ENCODE results near the gene KLC1.

KLC1 gene

DNA sequence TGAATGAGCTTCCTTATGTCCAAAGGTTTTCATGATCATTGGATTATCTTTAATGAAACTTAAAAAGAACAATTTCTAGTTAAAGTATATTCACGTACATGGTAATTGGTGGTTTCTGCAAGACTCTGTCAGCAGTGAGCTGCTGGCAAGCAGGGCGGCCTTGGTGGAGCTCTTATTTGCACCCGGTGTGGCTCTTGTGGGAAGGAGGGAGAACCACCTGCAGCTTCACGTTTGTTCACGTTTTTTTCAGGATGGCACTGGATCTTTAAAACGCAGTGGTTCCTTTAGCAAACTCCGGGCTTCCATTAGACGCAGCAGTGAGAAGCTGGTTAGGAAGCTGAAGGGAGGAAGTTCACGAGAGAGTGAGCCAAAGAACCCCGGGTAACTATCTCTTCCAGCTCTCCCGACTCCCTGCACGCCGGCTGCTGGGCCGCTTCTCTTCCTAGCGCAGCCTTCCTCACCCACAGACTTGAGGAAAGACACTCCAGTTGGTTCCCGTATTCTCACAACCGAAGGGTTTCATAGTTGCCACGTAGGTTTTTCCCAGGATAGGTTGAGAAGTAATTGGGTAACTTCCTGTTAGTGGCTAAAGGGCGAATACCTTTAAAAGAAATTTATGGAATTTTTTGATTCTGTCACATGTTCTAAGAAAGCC, 57.9 kb downstream of the KLC1 start:
- TF ChIP-seq POLR2AphosphoS5 (IDR thresholded peaks at IDR 0.05; ENCODE audit: low read depth, low read length) (no peak), FOXP2 (optimal IDR thresholded peaks at IDR 0.05; ENCODE audit: borderline replicate concordance, extremely low read depth, extremely low read length, insufficient read depth) (no peak), SIN3A (IDR thresholded peaks at IDR 0.05; ENCODE audit: borderline replicate concordance, insufficient read depth, low read length) (no peak), TAF1 (IDR thresholded peaks at IDR 0.05; ENCODE audit: borderline replicate concordance, insufficient read depth, low read length) (no peak)
- TF ChIP-seq, protein P1, sequence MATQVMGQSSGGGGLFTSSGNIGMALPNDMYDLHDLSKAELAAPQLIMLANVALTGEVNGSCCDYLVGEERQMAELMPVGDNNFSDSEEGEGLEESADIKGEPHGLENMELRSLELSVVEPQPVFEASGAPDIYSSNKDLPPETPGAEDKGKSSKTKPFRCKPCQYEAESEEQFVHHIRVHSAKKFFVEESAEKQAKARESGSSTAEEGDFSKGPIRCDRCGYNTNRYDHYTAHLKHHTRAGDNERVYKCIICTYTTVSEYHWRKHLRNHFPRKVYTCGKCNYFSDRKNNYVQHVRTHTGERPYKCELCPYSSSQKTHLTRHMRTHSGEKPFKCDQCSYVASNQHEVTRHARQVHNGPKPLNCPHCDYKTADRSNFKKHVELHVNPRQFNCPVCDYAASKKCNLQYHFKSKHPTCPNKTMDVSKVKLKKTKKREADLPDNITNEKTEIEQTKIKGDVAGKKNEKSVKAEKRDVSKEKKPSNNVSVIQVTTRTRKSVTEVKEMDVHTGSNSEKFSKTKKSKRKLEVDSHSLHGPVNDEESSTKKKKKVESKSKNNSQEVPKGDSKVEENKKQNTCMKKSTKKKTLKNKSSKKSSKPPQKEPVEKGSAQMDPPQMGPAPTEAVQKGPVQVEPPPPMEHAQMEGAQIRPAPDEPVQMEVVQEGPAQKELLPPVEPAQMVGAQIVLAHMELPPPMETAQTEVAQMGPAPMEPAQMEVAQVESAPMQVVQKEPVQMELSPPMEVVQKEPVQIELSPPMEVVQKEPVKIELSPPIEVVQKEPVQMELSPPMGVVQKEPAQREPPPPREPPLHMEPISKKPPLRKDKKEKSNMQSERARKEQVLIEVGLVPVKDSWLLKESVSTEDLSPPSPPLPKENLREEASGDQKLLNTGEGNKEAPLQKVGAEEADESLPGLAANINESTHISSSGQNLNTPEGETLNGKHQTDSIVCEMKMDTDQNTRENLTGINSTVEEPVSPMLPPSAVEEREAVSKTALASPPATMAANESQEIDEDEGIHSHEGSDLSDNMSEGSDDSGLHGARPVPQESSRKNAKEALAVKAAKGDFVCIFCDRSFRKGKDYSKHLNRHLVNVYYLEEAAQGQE (IDR thresholded peaks at IDR 0.05; ENCODE audit: insufficient read depth in 1 of 2, low read depth in 2 of 2, low read length in 2 of 2), result no peak

DNA sequence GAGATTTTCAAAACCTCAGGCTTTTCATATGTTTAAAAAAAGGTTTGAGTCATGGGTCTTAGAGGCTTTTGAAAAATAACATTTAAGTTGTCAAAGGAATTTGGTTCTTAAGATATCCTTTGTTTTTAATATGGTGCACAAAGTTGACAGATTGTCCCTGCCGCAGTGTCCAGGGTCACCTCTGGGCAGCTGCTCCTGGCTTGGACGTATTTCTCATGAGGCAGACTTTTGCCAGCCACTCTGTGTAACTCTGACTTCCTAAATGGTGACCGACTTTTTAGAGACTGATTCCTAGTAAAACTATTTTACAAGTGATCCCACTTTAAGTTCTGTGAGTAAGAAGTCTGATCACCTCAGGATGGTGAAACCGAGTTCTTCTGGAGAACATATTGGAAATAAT, 58.7 kb downstream of the KLC1 start:
- no peak for TF ChIP-seq FOXP2 (optimal IDR thresholded peaks at IDR 0.05; ENCODE audit: borderline replicate concordance, extremely low read depth, extremely low read length, insufficient read depth)
- TF ChIP-seq TAF1 (IDR thresholded peaks at IDR 0.05; ENCODE audit: borderline replicate concordance, insufficient read depth, low read length), result no peak
- no peak for TF ChIP-seq SIN3A (IDR thresholded peaks at IDR 0.05; ENCODE audit: borderline replicate concordance, insufficient read depth, low read length)
- TF ChIP-seq POLR2AphosphoS5 (IDR thresholded peaks at IDR 0.05; ENCODE audit: low read depth, low read length), result no peak
- TF ChIP-seq, protein P1 (IDR thresholded peaks at IDR 0.05; ENCODE audit: insufficient read depth in 1 of 2, low read depth in 2 of 2, low read length in 2 of 2), result no peak

DNA sequence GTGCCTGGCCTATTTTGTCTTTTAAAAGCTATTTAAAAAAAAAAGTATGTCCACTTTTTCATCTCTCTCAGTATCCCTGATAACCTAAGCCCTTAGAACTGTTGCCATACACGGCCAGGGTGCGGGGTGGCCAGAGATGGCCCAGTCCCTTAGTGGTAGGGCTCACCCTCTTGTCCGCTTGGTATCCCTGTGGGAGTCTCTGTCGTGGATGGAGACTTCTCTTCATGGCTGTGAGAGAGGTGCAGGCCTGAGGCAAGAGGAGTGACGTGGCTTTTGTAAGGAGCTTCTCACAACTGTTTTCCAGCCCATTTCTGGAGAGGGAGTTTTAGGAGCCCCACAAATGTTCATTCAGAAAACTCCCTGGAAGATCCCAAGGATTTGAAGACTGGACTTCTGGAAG, 59.4 kb downstream of the KLC1 start:
- TF ChIP-seq TAF1 (IDR thresholded peaks at IDR 0.05; ENCODE audit: borderline replicate concordance, insufficient read depth, low read length) (no peak), FOXP2 (optimal IDR thresholded peaks at IDR 0.05; ENCODE audit: borderline replicate concordance, extremely low read depth, extremely low read length, insufficient read depth) (no peak), POLR2AphosphoS5 (IDR thresholded peaks at IDR 0.05; ENCODE audit: low read depth, low read length) (no peak), SIN3A (IDR thresholded peaks at IDR 0.05; ENCODE audit: borderline replicate concordance, insufficient read depth, low read length) (no peak)
- TF ChIP-seq, protein P1 (IDR thresholded peaks at IDR 0.05; ENCODE audit: insufficient read depth in 1 of 2, low read depth in 2 of 2, low read length in 2 of 2), result no peak

DNA sequence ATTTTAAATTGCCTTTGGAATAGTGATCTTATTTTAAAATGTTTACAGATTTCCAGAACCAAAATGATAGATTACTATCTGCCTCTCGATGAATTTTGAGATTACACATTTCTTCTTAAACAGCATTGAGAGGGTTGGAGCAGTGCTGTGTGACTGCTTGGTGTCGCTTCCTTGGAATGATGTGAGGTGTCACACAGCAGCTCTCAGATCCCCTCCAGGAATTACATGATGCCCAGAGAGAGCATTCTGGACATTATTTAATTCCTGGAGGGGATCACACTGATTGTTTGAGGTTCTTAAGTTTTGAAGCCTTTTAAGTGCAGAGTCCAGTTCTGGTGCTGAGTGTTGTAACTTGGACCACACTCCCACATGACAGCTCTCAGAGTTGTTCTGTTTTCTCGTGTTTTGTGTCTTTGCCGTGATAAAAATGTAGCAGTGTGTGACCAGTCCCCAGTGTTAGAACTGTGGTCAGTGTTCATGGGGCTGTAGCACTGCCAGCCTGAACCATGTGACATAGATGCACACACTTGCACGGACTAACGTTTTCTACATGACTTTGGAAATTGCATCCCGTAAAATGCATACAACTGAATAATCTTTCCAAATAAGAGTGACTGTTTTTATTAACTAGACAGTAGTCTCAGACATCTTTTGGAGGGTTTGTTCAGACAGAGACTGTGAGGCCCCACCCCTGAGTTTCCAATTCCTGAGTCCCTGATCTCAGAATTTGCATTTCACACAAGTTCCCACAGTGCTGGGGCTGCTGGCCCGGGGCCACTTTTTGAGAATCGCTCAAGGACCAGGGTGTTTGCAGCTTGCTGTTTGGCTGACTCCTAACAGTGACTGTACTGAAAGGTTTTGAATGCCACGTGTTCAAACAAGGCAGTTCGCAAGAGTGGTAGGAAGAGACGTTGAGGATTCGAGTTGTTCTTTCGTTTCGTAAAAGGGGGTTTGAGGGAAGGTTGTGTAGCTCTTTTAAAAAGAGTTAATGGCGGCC, 60.2 kb downstream of the KLC1 start:
- no peak for TF ChIP-seq POLR2AphosphoS5 (IDR thresholded peaks at IDR 0.05; ENCODE audit: low read depth, low read length)
- no peak for TF ChIP-seq FOXP2 (optimal IDR thresholded peaks at IDR 0.05; ENCODE audit: borderline replicate concordance, extremely low read depth, extremely low read length, insufficient read depth)
- TF ChIP-seq TAF1 (IDR thresholded peaks at IDR 0.05; ENCODE audit: borderline replicate concordance, insufficient read depth, low read length), result no peak
- no peak for TF ChIP-seq SIN3A (IDR thresholded peaks at IDR 0.05; ENCODE audit: borderline replicate concordance, insufficient read depth, low read length)
- TF ChIP-seq, protein P1 (IDR thresholded peaks at IDR 0.05; ENCODE audit: insufficient read depth in 1 of 2, low read depth in 2 of 2, low read length in 2 of 2), result no peak
